Brain microvascular endothelial cell (primary cell): ENCODE measurements around the gene COLQ.

Source experiments
- DNase-seq: peaks from one replicate; pipeline ENCODE4 v3.0.0-alpha.2; 2020
- H3K27ac ChIP-seq: fragments of 250-450 bp; sonication (Bioruptor Pico); 2 replicates; pipeline ENCODE4 v1.5.1; 2020; ENCODE audit warnings: mild to moderate bottlenecking, moderate library complexity
- H3K27me3 ChIP-seq: fragments of 250-450 bp; sonication (Bioruptor Pico); replicated peaks from 2 replicates; pipeline ENCODE4 v1.5.1; 2020; ENCODE audit warnings: mild to moderate bottlenecking
- H3K36me3 ChIP-seq: fragments of 250-450 bp; sonication (Bioruptor Pico); replicated peaks from 2 replicates; pipeline ENCODE4 v1.5.1; 2020; ENCODE audit warnings: mild to moderate bottlenecking
- H3K4me3 ChIP-seq: 2 replicates; pipeline ENCODE4 v1.5.1; 2011; ENCODE audit warnings: low read depth, mild to moderate bottlenecking, control low read depth, low read length, moderate library complexity
- CTCF ChIP-seq: IDR thresholded peaks from 2 replicates; pipeline ENCODE4 v1.5.1; 2011; ENCODE audit warnings: low read depth, mild to moderate bottlenecking, moderate library complexity, low read length, control low read depth, inconsistent platforms; ENCODE audit errors: missing control alignments
- in situ Hi-C: cut with HindIII; loops from 2 replicates; pipeline ENCODE4 v1.10.0; 2017; ENCODE audit warnings: low sequenced_read_pairs, low pct_ligation_motif_present

Gene COLQ

GRCh38 chr3:15553749-15554148, 32.2 kb upstream of the COLQ start:
- TF ChIP-seq CTCF: no peak
- Histone ChIP-seq H3K36me3 (peaks cover 3% of the 10 kb centered on the region), H3K4me3 (no peak overlapping the region), H3K27ac (no peak overlapping the region), H3K27me3 (no peaks in the 10 kb centered on the region)
- no peak for DNase-seq
- in situ Hi-C loops: no loop called here

GRCh38 chr3:15551902-15552301, 30.4 kb upstream of the COLQ start:
- peaks cover 3% of the 10 kb centered on the region for H3K36me3 ChIP-seq
- no peak overlapping the region for H3K27ac ChIP-seq
- no peak overlapping the region for H3K4me3 ChIP-seq
- no peak for DNase-seq
- TF ChIP-seq CTCF: no peak
- in situ Hi-C loops: no loop called here
- no peaks in the 10 kb centered on the region for H3K27me3 ChIP-seq

GRCh38 chr3:15549846-15550245, 28.3 kb upstream of the COLQ start:
- no peaks in the 10 kb centered on the region for H3K36me3 ChIP-seq
- no peak for DNase-seq
- no peaks in the 10 kb centered on the region for H3K27me3 ChIP-seq
- TF ChIP-seq CTCF: no peak
- no peak overlapping the region for H3K4me3 ChIP-seq
- in situ Hi-C loops: no loop called here
- no peak overlapping the region for H3K27ac ChIP-seq

- H3K4me3 ChIP-seq: no peak overlapping the region
- no peak for TF ChIP-seq CTCF
- H3K27me3 ChIP-seq: no peaks in the 10 kb centered on the region
- no peaks in the 10 kb centered on the region for H3K36me3 ChIP-seq
- no peak overlapping the region for H3K27ac ChIP-seq
- DNase-seq: no peak
- in situ Hi-C loops: no loop called here
Observed at GRCh38 chr3:15542614-15543013, 21.1 kb upstream of the COLQ start.

GRCh38 chr3:15541371-15541770, 19.9 kb upstream of the COLQ start:
- DNase-seq: no peak
- in situ Hi-C loops: no loop called here
- H3K36me3 ChIP-seq: no peaks in the 10 kb centered on the region

More at GRCh38 chr3:15541371-15541770, 19.9 kb upstream of the COLQ start:
- H3K4me3 ChIP-seq: no peak overlapping the region
- TF ChIP-seq CTCF: no peak
- H3K27me3 ChIP-seq: no peaks in the 10 kb centered on the region
- H3K27ac ChIP-seq: no peak overlapping the region
